Transverse colon (tissue), 4 donors: ENCODE measurements around the gene STMND1. TPM values are rescaled to one million over a fixed set of nuclear protein-coding genes. Genes with fewer than 3 reads are reported as not detected.

ENCODE experiments used
- DNase-seq: peaks from one replicate; pipeline ENCODE4 v3.0.0-alpha.2; 2019
- H3K27ac ChIP-seq, 4 donors: fragments of 200-600 bp; sonication (generic); 2 replicates each; pipeline ENCODE4 v1.5.1; 2016 to 2018; ENCODE audit warnings: inconsistent platforms in 4 of 4
- H3K27me3 ChIP-seq: fragments of 200-600 bp; sonication (generic); 2 replicates; pipeline ENCODE4 v1.5.1; 2017; ENCODE audit warnings: inconsistent platforms
- H3K36me3 ChIP-seq, 4 donors: fragments of 200-600 bp; sonication (generic); 2 replicates each; pipeline ENCODE4 v1.5.1; 2017 to 2019; ENCODE audit warnings: inconsistent platforms in 4 of 4
- H3K4me1 ChIP-seq, 4 donors: fragments of 200-600 bp; sonication (generic); 2 replicates each; pipeline ENCODE4 v1.5.1; 2017 to 2020; ENCODE audit warnings: inconsistent platforms in 4 of 4
- H3K4me3 ChIP-seq, 4 donors: fragments of 200-600 bp; sonication (generic); 1 replicate in 1 of 4; 2 replicates in 3 of 4; pipeline versions ENCODE4 v1.5.1 to v1.6.1; 2017 to 2019; ENCODE audit warnings: inconsistent platforms in 4 of 4
- H3K9me3 ChIP-seq, 2 donors: fragments of 200-600 bp; sonication (generic); 2 replicates each; pipeline ENCODE4 v1.5.1; 2017 to 2019; ENCODE audit warnings: inconsistent platforms in 2 of 2
- CTCF ChIP-seq, 5 experiments: fragments of 200-600 bp in 3 of 5; fragments of 450-650 bp in 2 of 5; sonication (generic) in 3 of 5; IDR thresholded peaks; 1 replicate in 2 of 5; 2 replicates in 3 of 5; pipeline ENCODE4 v1.5.1; 2016 to 2017; ENCODE audit warnings: antibody characterized with exemption in 5 of 5, inconsistent platforms in 3 of 5, mild to moderate bottlenecking in 2 of 5, moderate library complexity in 1 of 5
- EP300 ChIP-seq: sonication (generic); formaldehyde crosslinking; IDR thresholded peaks from one replicate; pipeline ENCODE4 v1.6.1; 2017; ENCODE audit warnings: antibody characterized with exemption, low read depth
- POLR2A ChIP-seq: fragments of 450-650 bp; IDR thresholded peaks from one replicate; pipeline ENCODE4 v1.6.1; 2016; ENCODE audit warnings: antibody characterized with exemption, mild to moderate bottlenecking, moderate library complexity
- POLR2AphosphoS5 ChIP-seq, 3 donors: sonication (generic); formaldehyde crosslinking; IDR thresholded peaks; one replicate each; pipeline ENCODE4 v1.6.1; 2016; ENCODE audit warnings: antibody characterized with exemption in 3 of 3
- WGBS, 2 donors: methylation state at CpG; one replicate each; pipeline ENCODE4 v1.1.5; 2018; ENCODE audit warnings: low coverage in 1 of 2; 5-methylcytosine and 5-hydroxymethylcytosine counted together
- in situ Hi-C, 4 donors: fragments of 200-750 bp; cut with MboI; loops; one replicate each; pipeline versions ENCODE4 v1.15.0 to v1.15.1; 2017; ENCODE audit warnings: low sequenced_read_pairs in 3 of 4, low pct_ligation_motif_present in 1 of 4, low pct_unique_long_range_greater_than_20kb in 1 of 4
- intact Hi-C: fragments of 100-400 bp; cut with DNase I; formaldehyde crosslinking; loops from one replicate; pipeline ENCODE4 v1.15.1; 2023; ENCODE audit warnings: low total_unique reads
- total RNA-seq, 4 donors: library from RNA; depleted of rRNA; stranded (reverse); fragments of >200 nt; gene quantifications; one replicate each; pipeline ENCODE4 v1.1.0, GENCODE V29; 2016

Gene STMND1
- total RNA-seq, 4 donors from 2014 or later, result 1.1 to 9.3 (median 1.1) TPM; not detected in 1

DNA sequence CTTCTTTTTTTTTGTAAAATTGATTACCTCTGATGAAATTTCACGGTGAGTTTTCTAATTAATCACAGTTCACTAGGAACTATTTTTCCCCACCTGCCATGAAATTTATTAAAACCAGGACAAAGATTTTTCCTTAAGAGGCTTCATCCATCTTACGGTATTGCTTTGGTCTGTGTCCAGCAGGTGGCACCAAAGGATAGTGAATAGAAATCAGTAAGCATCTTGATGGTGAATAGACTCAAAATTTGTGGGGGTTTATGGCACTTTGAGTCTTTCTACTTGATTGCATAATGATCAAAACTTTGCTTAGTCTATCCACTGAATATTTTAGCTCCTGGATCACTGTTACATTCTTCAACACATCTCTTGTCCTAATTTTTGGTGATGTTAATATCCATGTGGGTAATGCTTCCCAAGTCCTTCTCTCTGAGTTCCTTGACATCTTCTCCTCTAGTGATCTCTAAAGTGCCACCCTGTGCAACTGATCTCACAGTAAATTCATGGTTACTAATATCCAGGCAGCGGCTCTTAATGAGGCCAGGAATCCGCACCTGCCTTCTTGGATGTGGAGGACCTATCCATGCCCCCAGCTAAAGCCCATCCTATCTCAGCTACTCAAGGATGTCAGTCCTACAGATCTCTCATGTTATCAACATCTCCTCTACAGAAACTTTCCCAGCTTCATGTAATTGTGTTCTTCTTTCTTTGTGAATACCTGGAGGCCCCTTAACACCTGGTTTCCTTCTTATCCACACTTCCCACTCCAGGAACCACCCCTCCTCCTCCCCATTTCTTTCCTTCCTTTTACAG, 54.5 kb downstream of the STMND1 start:
- intact Hi-C loops (loop anchor here (10.0 kb wide), 1 partner anchor 648 kb away; no protein-coding TSS in a partner anchor), in situ Hi-C loops (loop anchor here (5.0 to 25.0 kb wide), 7 partner anchors 426 to 981 kb away; no protein-coding TSS in a partner anchor)
- H3K27me3 ChIP-seq, result no peaks in the 10 kb centered on the region
- H3K27ac ChIP-seq, result no peak overlapping the region
- 38 to 39% methylated on average over 3 to 4 of the region's 4 CpGs for WGBS, 2 donors
- TF ChIP-seq POLR2AphosphoS5 (IDR thresholded peaks at IDR 0.05) (no peak), CTCF (IDR thresholded peaks at IDR 0.05) (peak; percentile 70 to 85 (median 75))
- no peaks in the 10 kb centered on the region for H3K36me3 ChIP-seq
- DNase-seq, result peak; percentile 76
- no peak overlapping the region for H3K4me3 ChIP-seq
- peaks cover 4 to 10% of the 10 kb centered on the region in 2 donors for H3K9me3 ChIP-seq
- peaks cover 0 to 16% (median 4%) of the 10 kb centered on the region in 4 donors for H3K4me1 ChIP-seq

DNA sequence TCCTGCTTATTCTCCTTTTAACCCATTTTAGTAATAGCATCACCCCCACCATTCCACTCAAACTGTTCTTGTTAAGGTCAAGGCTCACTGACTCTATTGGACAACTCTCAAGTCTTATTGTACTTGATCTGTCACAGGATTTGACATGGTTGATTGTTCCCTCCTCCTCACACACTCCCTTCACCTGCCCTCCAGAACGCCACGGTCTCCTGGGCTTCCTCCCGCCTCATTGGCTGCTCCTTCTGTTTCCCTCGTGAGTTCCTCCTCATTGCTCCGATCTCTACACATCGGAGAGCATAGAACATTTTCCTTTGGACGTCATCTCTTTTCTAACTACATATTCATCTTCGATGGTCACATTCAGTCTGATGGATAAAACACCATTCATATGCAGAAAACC, 55.1 kb downstream of the STMND1 start:
- intact Hi-C loops, result loop anchor here (10.0 kb wide), 1 partner anchor 648 kb away; no protein-coding TSS in a partner anchor

DNA sequence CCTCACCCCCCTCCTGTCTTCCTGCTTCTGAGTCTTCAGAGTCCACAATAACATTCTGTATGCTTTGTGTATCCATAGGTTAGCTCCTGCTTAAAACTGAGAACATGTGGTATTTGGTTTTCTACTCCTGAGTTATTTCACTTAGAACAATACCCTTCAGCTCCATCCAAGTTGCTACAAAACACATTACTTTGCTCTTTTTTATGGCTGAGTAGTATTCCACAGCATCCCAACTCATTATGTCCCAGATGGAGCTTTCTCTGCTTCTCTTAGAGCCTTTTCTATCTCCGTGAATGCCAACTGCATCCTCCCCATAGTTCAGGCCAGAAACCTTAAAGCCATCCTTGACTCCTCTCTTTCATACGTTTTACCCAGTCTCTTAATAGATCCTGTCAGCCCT, 55.8 kb downstream of the STMND1 start:
- no peaks in the 10 kb centered on the region for H3K36me3 ChIP-seq
- peaks cover 0 to 12% (median 4%) of the 10 kb centered on the region in 4 donors for H3K4me1 ChIP-seq
- no peak overlapping the region for H3K4me3 ChIP-seq
- TF ChIP-seq POLR2A, result no peak
- TF ChIP-seq CTCF (IDR thresholded peaks at IDR 0.05), result no peak
- TF ChIP-seq EP300, result no peak
- TF ChIP-seq POLR2AphosphoS5 (IDR thresholded peaks at IDR 0.05), result no peak
- in situ Hi-C loops (loop anchor here (5.0 to 25.0 kb wide), 7 partner anchors 425 to 980 kb away; no protein-coding TSS in a partner anchor), intact Hi-C loops (loop anchor here (10.0 kb wide), 1 partner anchor 647 kb away; no protein-coding TSS in a partner anchor)
- H3K9me3 ChIP-seq, result peaks cover 3 to 4% of the 10 kb centered on the region in 2 donors
- 72 to 80% methylated on average over 2 of the region's 2 CpGs for WGBS, 2 donors
- no peaks in the 10 kb centered on the region for H3K27me3 ChIP-seq
- no peak overlapping the region for H3K27ac ChIP-seq
- no peak for DNase-seq

More for the DNA sequence above, 55.1 kb downstream of the STMND1 start:
- H3K27ac ChIP-seq, result no peak overlapping the region
- H3K4me1 ChIP-seq, result peaks cover 0 to 12% (median 4%) of the 10 kb centered on the region in 4 donors
- 84 to 85% methylated on average over 6 to 8 of the region's 8 CpGs for WGBS, 2 donors
- no peak overlapping the region for H3K4me3 ChIP-seq
- peaks cover 4 to 10% of the 10 kb centered on the region in 2 donors for H3K9me3 ChIP-seq
- TF ChIP-seq POLR2A (no peak), POLR2AphosphoS5 (IDR thresholded peaks at IDR 0.05) (no peak), EP300 (no peak), CTCF (IDR thresholded peaks at IDR 0.05) (no peak)
- no peaks in the 10 kb centered on the region for H3K27me3 ChIP-seq
- no peaks in the 10 kb centered on the region for H3K36me3 ChIP-seq
- in situ Hi-C loops, result loop anchor here (5.0 to 25.0 kb wide), 7 partner anchors 425 to 980 kb away; no protein-coding TSS in a partner anchor
- DNase-seq, result no peak

- DNase-seq, result peak; percentile 47
- no peaks in the 10 kb centered on the region for H3K27me3 ChIP-seq
These were observed 57.4 kb downstream of the STMND1 start for GRCh38 chr6:17159240-17159639.

More at GRCh38 chr6:17159240-17159639, 57.4 kb downstream of the STMND1 start:
- intact Hi-C loops, result loop anchor here (10.0 kb wide), 1 partner anchor 646 kb away; no protein-coding TSS in a partner anchor
- Histone ChIP-seq H3K27ac (peak overlapping the region; percentile 60 to 69 (median 67)), H3K9me3 (no peaks in the 10 kb centered on the region), H3K4me3 (no peak overlapping the region), H3K4me1 (peaks cover 0 to 12% (median 4%) of the 10 kb centered on the region in 4 donors), H3K36me3 (no peaks in the 10 kb centered on the region)
- in situ Hi-C loops, result loop anchor here (5.0 to 25.0 kb wide), 7 partner anchors 423 to 978 kb away; no protein-coding TSS in a partner anchor
- WGBS, 2 donors, result 30 to 39% methylated on average over 5 of the region's 5 CpGs
- TF ChIP-seq POLR2AphosphoS5 (IDR thresholded peaks at IDR 0.05) (peak in 2 of 3 donors; percentile 22 to 45), CTCF (IDR thresholded peaks at IDR 0.05) (no peak), POLR2A (no peak)
